ENCODE measurements around the gene FRG2.
"Not testable (repeated sequence)": the region's sequence is repeated elsewhere in the genome, so short reads cannot be mapped to it uniquely, and the experiment has no call there.

FRG2 gene

GRCh38 chr4:190020790-190021717 lies 6.0 kb downstream of the FRG2 start:
- H3K27ac Mint-ChIP-seq (ENCODE audit: low read depth) = no peak overlapping the region
- peaks cover 15% of the 10 kb centered on the region for H3K36me3 Mint-ChIP-seq (ENCODE audit: insufficient read depth)
- ATAC-seq (replicated peaks; ENCODE audit: extremely low read depth, poor library complexity, severe bottlenecking) = no peak
- peaks cover 30% of the 10 kb centered on the region for H3K4me1 Mint-ChIP-seq
- H3K4me3 Mint-ChIP-seq = peak overlapping the region; percentile 64
- peaks cover 54% of the 10 kb centered on the region for H3K27me3 Mint-ChIP-seq
- no peak for DNase-seq (ENCODE audit: low spot score in 2 of 2)
- no peaks in the 10 kb centered on the region for H3K9me3 Mint-ChIP-seq

- H3K27ac Mint-ChIP-seq (ENCODE audit: low read depth) = not testable (repeated sequence)
- peak overlapping the region; percentile 64 for H3K4me3 Mint-ChIP-seq
Measured at GRCh38 chr4:190019859-190020463, 7.1 kb downstream of the FRG2 start.

GRCh38 chr4:190019023-190019858 lies 7.8 kb downstream of the FRG2 start:
- Mint-ChIP-seq H3K27ac (ENCODE audit: low read depth) (no peak overlapping the region), H3K9me3 (no peaks in the 10 kb centered on the region), H3K4me1 (peaks cover 41% of the 10 kb centered on the region), H3K4me3 (peak overlapping the region; percentile 64), H3K36me3 (ENCODE audit: insufficient read depth) (peaks cover 15% of the 10 kb centered on the region), H3K27me3 (peaks cover 68% of the 10 kb centered on the region)
- no peak for ATAC-seq (replicated peaks; ENCODE audit: extremely low read depth, poor library complexity, severe bottlenecking)
- DNase-seq (ENCODE audit: low spot score in 2 of 2) = no peak

More at GRCh38 chr4:190019859-190020463, 7.1 kb downstream of the FRG2 start:
- Mint-ChIP-seq H3K4me1 (peaks cover 37% of the 10 kb centered on the region), H3K27me3 (peaks cover 62% of the 10 kb centered on the region), H3K36me3 (ENCODE audit: insufficient read depth) (peaks cover 15% of the 10 kb centered on the region)
- DNase-seq (ENCODE audit: low spot score in 2 of 2); H3K9me3 Mint-ChIP-seq; ATAC-seq (replicated peaks; ENCODE audit: extremely low read depth, poor library complexity, severe bottlenecking): not testable (repeated sequence)

GRCh38 chr4:190018201-190018920 lies 8.7 kb downstream of the FRG2 start:
- no peak for ATAC-seq (replicated peaks; ENCODE audit: extremely low read depth, poor library complexity, severe bottlenecking)
- peaks cover 77% of the 10 kb centered on the region for H3K27me3 Mint-ChIP-seq

GRCh38 chr4:190017357-190018200 lies 9.5 kb downstream of the FRG2 start:
- ATAC-seq (replicated peaks; ENCODE audit: extremely low read depth, poor library complexity, severe bottlenecking) (no peak), DNase-seq (ENCODE audit: low spot score in 2 of 2) (no peak)
- Mint-ChIP-seq H3K4me3 (peak overlapping the region; percentile 56), H3K9me3 (no peaks in the 10 kb centered on the region), H3K4me1 (peaks cover 46% of the 10 kb centered on the region), H3K27me3 (peaks cover 85% of the 10 kb centered on the region), H3K36me3 (ENCODE audit: insufficient read depth) (peaks cover 12% of the 10 kb centered on the region), H3K27ac (ENCODE audit: low read depth) (no peak overlapping the region)

More at GRCh38 chr4:190018201-190018920, 8.7 kb downstream of the FRG2 start:
- H3K9me3 Mint-ChIP-seq = no peaks in the 10 kb centered on the region
- H3K36me3 Mint-ChIP-seq (ENCODE audit: insufficient read depth) = peaks cover 15% of the 10 kb centered on the region
- peak overlapping the region; percentile 1 for H3K4me3 Mint-ChIP-seq
- DNase-seq (ENCODE audit: low spot score in 2 of 2) = no peak
- no peak overlapping the region for H3K27ac Mint-ChIP-seq (ENCODE audit: low read depth)
- peaks cover 46% of the 10 kb centered on the region for H3K4me1 Mint-ChIP-seq

GRCh38 chr4:190016369-190017289 lies 10.4 kb downstream of the FRG2 start:
- H3K9me3 Mint-ChIP-seq = no peaks in the 10 kb centered on the region
- peaks cover 46% of the 10 kb centered on the region for H3K4me1 Mint-ChIP-seq
- DNase-seq (ENCODE audit: low spot score in 2 of 2) = no peak
- H3K27ac Mint-ChIP-seq (ENCODE audit: low read depth) = peak overlapping the region; percentile 5
- peaks cover 86% of the 10 kb centered on the region for H3K27me3 Mint-ChIP-seq
- H3K4me3 Mint-ChIP-seq = peak overlapping the region; percentile 56
- no peak for ATAC-seq (replicated peaks; ENCODE audit: extremely low read depth, poor library complexity, severe bottlenecking)
- H3K36me3 Mint-ChIP-seq (ENCODE audit: insufficient read depth) = peaks cover 12% of the 10 kb centered on the region

GRCh38 chr4:190015538-190016368 lies 11.3 kb downstream of the FRG2 start:
- Mint-ChIP-seq H3K27ac (ENCODE audit: low read depth) (peak overlapping the region; percentile 5), H3K4me1 (peaks cover 39% of the 10 kb centered on the region), H3K27me3 (peaks cover 79% of the 10 kb centered on the region), H3K36me3 (ENCODE audit: insufficient read depth) (peaks cover 11% of the 10 kb centered on the region), H3K9me3 (no peaks in the 10 kb centered on the region), H3K4me3 (peak overlapping the region; percentile 56)
- DNase-seq (ENCODE audit: low spot score in 2 of 2) (no peak), ATAC-seq (replicated peaks; ENCODE audit: extremely low read depth, poor library complexity, severe bottlenecking) (no peak)

GRCh38 chr4:190014771-190015537 lies 12.1 kb downstream of the FRG2 start:
- Mint-ChIP-seq H3K27ac (ENCODE audit: low read depth) (no peak overlapping the region), H3K9me3 (no peaks in the 10 kb centered on the region), H3K4me3 (peak overlapping the region; percentile 56), H3K4me1 (peaks cover 35% of the 10 kb centered on the region), H3K27me3 (peaks cover 71% of the 10 kb centered on the region), H3K36me3 (ENCODE audit: insufficient read depth) (peaks cover 9% of the 10 kb centered on the region)
- DNase-seq (ENCODE audit: low spot score in 2 of 2) = no peak
- peak; percentile 50 for ATAC-seq (replicated peaks; ENCODE audit: extremely low read depth, poor library complexity, severe bottlenecking)

- not testable (repeated sequence) for H3K9me3 Mint-ChIP-seq; H3K4me3 Mint-ChIP-seq; H3K27ac Mint-ChIP-seq (ENCODE audit: low read depth); DNase-seq (ENCODE audit: low spot score in 2 of 2); ATAC-seq (replicated peaks; ENCODE audit: extremely low read depth, poor library complexity, severe bottlenecking); H3K36me3 Mint-ChIP-seq (ENCODE audit: insufficient read depth); H3K4me1 Mint-ChIP-seq
- peaks cover 24% of the 10 kb centered on the region for H3K27me3 Mint-ChIP-seq
Measured at GRCh38 chr4:189989941-189990340, 37.1 kb downstream of the FRG2 start.

Data from central memory CD8-positive, alpha-beta T cell (primary cell).